MCF 10A (cell line): ENCODE measurements around the gene MAGI1. TPM values are rescaled to one million over a fixed set of nuclear protein-coding genes. Genes with fewer than 3 reads are reported as not detected.

Source experiments
- BruUV-seq: library from RNA; stranded (reverse); fragments of 400-500 nt; replicated peaks from 2 replicates; lab custom pipeline; 2021; lab: Mats Ljungman, UMichigan
- CTCF ChIA-PET: fragments of 300-600 bp; sonication (Branson Sonifier 250); formaldehyde crosslinking; extraction: SDS; loops from one replicate; lab custom pipeline; 2021; ENCODE audit warnings: antibody characterized with exemption, inconsistent platforms; lab: Yijun Ruan, JAX
- POLR2A ChIA-PET: fragments of 300-600, 350-650 bp; sonication (Branson Sonifier 250); formaldehyde crosslinking; extraction: SDS; loops from one replicate; lab custom pipeline; 2020; ENCODE audit warnings: antibody characterized with exemption, inconsistent platforms; lab: Yijun Ruan, JAX
- DNase-seq: peaks from one replicate; pipeline ENCODE4 v3.0.0-alpha.2; 2018; ENCODE audit not compliant: unreplicated experiment
- H3K27ac Mint-ChIP-seq: one replicate; pipeline ENCODE4 v1.8.0; 2022; ENCODE audit warnings: mild to moderate bottlenecking, low read depth, mixed read lengths; ENCODE audit not compliant: unreplicated experiment
- H3K27me3 Mint-ChIP-seq: one replicate; pipeline ENCODE4 v1.8.0; 2022; ENCODE audit warnings: mixed read lengths; ENCODE audit not compliant: insufficient read depth, unreplicated experiment
- H3K36me3 Mint-ChIP-seq: one replicate; pipeline ENCODE4 v1.8.0; 2022; ENCODE audit warnings: mild to moderate bottlenecking, moderate library complexity, mixed read lengths; ENCODE audit not compliant: insufficient read depth, unreplicated experiment
- H3K4me1 Mint-ChIP-seq: one replicate; pipeline ENCODE4 v1.8.0; 2022; ENCODE audit warnings: mixed read lengths; ENCODE audit not compliant: insufficient read depth, unreplicated experiment
- H3K4me3 Mint-ChIP-seq: one replicate; pipeline ENCODE4 v1.8.0; 2022; ENCODE audit warnings: mild to moderate bottlenecking, moderate library complexity, mixed read lengths; ENCODE audit not compliant: unreplicated experiment
- H3K9me3 Mint-ChIP-seq: one replicate; pipeline ENCODE4 v1.8.0; 2022; ENCODE audit warnings: mixed read lengths; ENCODE audit not compliant: unreplicated experiment
- intact Hi-C: fragments of 100-400 bp; cut with micrococcal nuclease; formaldehyde crosslinking; loops from 2 replicates; pipeline ENCODE4 v1.14.1; 2022
- total RNA-seq: library from RNA; stranded (reverse); gene quantifications from 2 replicates; pipeline ENCODE4 v1.2.3, GENCODE V29; 2022
- TF ChIP-seq, protein P1 (sequence below): fragments of 200-600 bp; IDR thresholded peaks from one replicate; pipeline ENCODE4 v1.8.0; 2022; ENCODE audit warnings: antibody characterized with exemption, mild to moderate bottlenecking; ENCODE audit not compliant: unreplicated experiment

Gene MAGI1
- total RNA-seq, 1 experiment from 2014 or later = 6.2 TPM

DNA sequence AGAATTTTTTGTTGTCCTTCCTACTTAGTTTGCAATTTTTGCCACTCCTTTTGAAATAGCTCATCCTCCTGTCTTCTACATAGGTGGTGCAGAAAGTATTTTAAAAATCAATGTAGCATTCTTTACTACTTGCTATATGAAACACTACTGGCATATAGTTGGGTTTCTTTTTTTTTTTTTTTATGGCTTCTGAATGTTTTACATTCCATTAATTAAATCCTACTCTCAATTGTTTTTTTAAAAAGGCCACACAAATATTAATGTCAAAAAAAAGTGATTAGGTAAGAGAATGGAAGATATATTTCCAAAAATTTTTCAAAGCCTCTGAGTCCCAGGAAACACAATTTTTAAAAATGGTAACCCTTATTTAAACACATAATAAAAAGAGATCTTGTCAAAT, 262.6 kb downstream of the MAGI1 start:
- Mint-ChIP-seq H3K27ac (no peak overlapping the region), H3K4me1 (no peaks in the 10 kb centered on the region), H3K4me3 (no peak overlapping the region), H3K36me3 (no peaks in the 10 kb centered on the region), H3K27me3 (no peaks in the 10 kb centered on the region), H3K9me3 (no peaks in the 10 kb centered on the region)
- intact Hi-C loops = no loop called here
- POLR2A ChIA-PET = interaction anchor here (0.7 kb wide), 1 partner anchor 432 kb away, joined by 6 read pairs; no protein-coding TSS in a partner anchor
- TF ChIP-seq, protein P1, sequence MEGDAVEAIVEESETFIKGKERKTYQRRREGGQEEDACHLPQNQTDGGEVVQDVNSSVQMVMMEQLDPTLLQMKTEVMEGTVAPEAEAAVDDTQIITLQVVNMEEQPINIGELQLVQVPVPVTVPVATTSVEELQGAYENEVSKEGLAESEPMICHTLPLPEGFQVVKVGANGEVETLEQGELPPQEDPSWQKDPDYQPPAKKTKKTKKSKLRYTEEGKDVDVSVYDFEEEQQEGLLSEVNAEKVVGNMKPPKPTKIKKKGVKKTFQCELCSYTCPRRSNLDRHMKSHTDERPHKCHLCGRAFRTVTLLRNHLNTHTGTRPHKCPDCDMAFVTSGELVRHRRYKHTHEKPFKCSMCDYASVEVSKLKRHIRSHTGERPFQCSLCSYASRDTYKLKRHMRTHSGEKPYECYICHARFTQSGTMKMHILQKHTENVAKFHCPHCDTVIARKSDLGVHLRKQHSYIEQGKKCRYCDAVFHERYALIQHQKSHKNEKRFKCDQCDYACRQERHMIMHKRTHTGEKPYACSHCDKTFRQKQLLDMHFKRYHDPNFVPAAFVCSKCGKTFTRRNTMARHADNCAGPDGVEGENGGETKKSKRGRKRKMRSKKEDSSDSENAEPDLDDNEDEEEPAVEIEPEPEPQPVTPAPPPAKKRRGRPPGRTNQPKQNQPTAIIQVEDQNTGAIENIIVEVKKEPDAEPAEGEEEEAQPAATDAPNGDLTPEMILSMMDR = no peak
- DNase-seq = no peak
- CTCF ChIA-PET = interaction anchor here (0.6 to 1.6 kb wide), 5 partner anchors 12 to 421 kb away, joined by 3 to 5 read pairs (median 3); no protein-coding TSS in a partner anchor
- BruUV-seq = no TSS peak

DNA sequence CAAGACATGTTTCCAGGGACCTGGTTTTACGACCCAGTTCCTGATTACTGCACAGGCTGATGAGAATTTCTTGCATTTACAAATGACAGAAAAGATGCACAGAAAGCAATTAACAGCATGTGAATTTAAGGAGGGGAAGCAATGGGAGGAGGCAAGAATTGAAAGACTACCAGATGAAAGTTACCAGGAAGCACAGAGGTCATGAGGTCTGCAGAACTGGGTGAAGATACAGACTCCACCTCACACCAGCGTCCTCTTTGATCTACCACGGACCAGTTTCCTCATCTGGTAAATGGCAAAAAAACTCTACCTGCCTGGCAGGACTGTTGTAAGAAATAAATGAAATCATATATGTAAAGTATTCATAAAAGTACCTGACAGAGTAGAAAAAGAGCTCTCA, 266.0 kb downstream of the MAGI1 start:
- H3K4me1 Mint-ChIP-seq = no peaks in the 10 kb centered on the region
- H3K4me3 Mint-ChIP-seq = no peak overlapping the region
- no peak overlapping the region for H3K27ac Mint-ChIP-seq
- no peak for DNase-seq
- no TSS peak for BruUV-seq
- H3K36me3 Mint-ChIP-seq = no peaks in the 10 kb centered on the region
- ChIA-PET CTCF (interaction anchor here (0.6 to 1.1 kb wide), 4 partner anchors 21 to 376 kb away, joined by 3 to 4 read pairs (median 3); no protein-coding TSS in a partner anchor), POLR2A (no interaction called here)
- TF ChIP-seq, protein P1 = no peak
- intact Hi-C loops = no loop called here
- no peaks in the 10 kb centered on the region for H3K27me3 Mint-ChIP-seq
- H3K9me3 Mint-ChIP-seq = no peaks in the 10 kb centered on the region

DNA sequence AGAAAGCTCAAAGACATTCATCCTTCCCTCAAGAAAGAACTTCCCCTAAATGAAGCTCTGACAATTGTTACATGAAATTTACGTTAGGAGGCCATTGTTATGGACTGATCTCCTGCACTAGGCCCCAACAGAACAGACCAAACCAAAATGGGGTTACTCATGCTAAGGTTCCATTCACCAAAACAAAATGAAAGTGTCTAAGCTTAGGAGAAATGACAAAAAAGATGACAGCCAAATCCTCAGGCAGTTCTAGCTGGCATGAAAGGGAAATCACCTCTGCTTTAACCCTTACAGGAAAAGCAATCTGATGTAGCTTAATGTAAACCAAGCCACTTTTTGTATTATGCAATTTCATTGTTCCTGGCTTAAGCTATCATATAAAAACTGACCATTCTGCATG, 271.2 kb downstream of the MAGI1 start:
- Mint-ChIP-seq H3K27ac (no peak overlapping the region), H3K4me3 (no peak overlapping the region), H3K4me1 (no peaks in the 10 kb centered on the region), H3K27me3 (no peaks in the 10 kb centered on the region), H3K9me3 (no peaks in the 10 kb centered on the region), H3K36me3 (no peaks in the 10 kb centered on the region)
- TF ChIP-seq, protein P1 = no peak
- no TSS peak for BruUV-seq
- no peak for DNase-seq
- ChIA-PET POLR2A (no interaction called here), CTCF (interaction anchor here (0.7 kb wide), 1 partner anchor 17 kb away, joined by 3 read pairs; no protein-coding TSS in a partner anchor)
- intact Hi-C loops = no loop called here

- TF ChIP-seq, protein P1 = no peak
- Mint-ChIP-seq H3K36me3 (no peaks in the 10 kb centered on the region), H3K4me3 (no peak overlapping the region), H3K4me1 (no peaks in the 10 kb centered on the region), H3K27ac (no peak overlapping the region), H3K9me3 (no peaks in the 10 kb centered on the region), H3K27me3 (no peaks in the 10 kb centered on the region)
- no peak for DNase-seq
- ChIA-PET POLR2A (interaction anchor here (0.7 kb wide), 1 partner anchor 9 kb away, joined by 3 read pairs; no protein-coding TSS in a partner anchor), CTCF (interaction anchor here (0.5 to 1.9 kb wide), 2 partner anchors 11 to 1233 kb away, joined by 3 to 7 read pairs; no protein-coding TSS in a partner anchor)
- no TSS peak for BruUV-seq
- intact Hi-C loops = no loop called here
Measured at GRCh38 chr3:65762235-65762580, 276.5 kb downstream of the MAGI1 start.
